IMR-90 (cell line): ENCODE measurements around the gene OBP2B. TPM values are rescaled to one million over a fixed set of nuclear protein-coding genes. Genes with fewer than 3 reads are reported as not detected.

Source experiments
- ATAC-seq: fragments of 200-7000 bp; cut with Tn5 transposase; 2 replicates; pipeline ENCODE4 v1.9.1; 2020; ENCODE audit warnings: low read depth, mild to moderate bottlenecking, moderate library complexity
- BruUV-seq: library from RNA; stranded (reverse); fragments of 400-500 nt; replicated peaks from 2 replicates; lab custom pipeline; 2021; lab: Mats Ljungman, UMichigan
- CTCF ChIA-PET: fragments of 300-600 bp; formaldehyde crosslinking; extraction: SDS; loops from one replicate; lab custom pipeline; 2021; ENCODE audit warnings: antibody characterized with exemption; lab: Yijun Ruan, JAX
- POLR2A ChIA-PET: fragments of 300-600 bp; sonication (Branson Sonifier 250); formaldehyde crosslinking; loops from one replicate; lab custom pipeline; 2022; ENCODE audit warnings: antibody characterized with exemption; ENCODE audit not compliant: unreplicated experiment; lab: Charles Lee
- DNase-seq: peaks from one replicate; pipeline ENCODE4 v3.0.0; 2013
- H2AFZ ChIP-seq: replicated peaks from 2 replicates; pipeline ENCODE3; 2013; ENCODE audit warnings: low read length, mild to moderate bottlenecking; ENCODE audit not compliant: poor library complexity
- H2AK5ac ChIP-seq: 2 replicates; pipeline ENCODE4 v1.6.1; 2013; ENCODE audit warnings: low read depth, low read length, inconsistent platforms
- H2AK9ac ChIP-seq: replicated peaks from 2 replicates; pipeline ENCODE3; 2013; ENCODE audit warnings: mild to moderate bottlenecking, low read depth, low read length, moderate library complexity; ENCODE audit not compliant: poor library complexity
- H2BK120ac ChIP-seq: 2 replicates; pipeline ENCODE4 v1.6.1; 2013; ENCODE audit warnings: low read depth, low read length, inconsistent platforms
- H2BK15ac ChIP-seq: 3 replicates; pipeline ENCODE4 v1.6.1; 2013; ENCODE audit warnings: low read depth, low read length, inconsistent platforms
- H2BK20ac ChIP-seq: 2 replicates; pipeline ENCODE4 v1.6.1; 2013; ENCODE audit warnings: low read depth, mild to moderate bottlenecking, inconsistent platforms, low read length, moderate library complexity
- H2BK5ac ChIP-seq: 2 replicates; pipeline ENCODE4 v1.6.1; 2013; ENCODE audit warnings: mild to moderate bottlenecking, low read depth, low read length, inconsistent platforms; ENCODE audit not compliant: poor library complexity, severe bottlenecking
- H3K14ac ChIP-seq: replicated peaks from 2 replicates; pipeline ENCODE4 v1.6.1; 2013; ENCODE audit warnings: low read depth, low read length, inconsistent platforms
- H3K18ac ChIP-seq: 2 replicates; pipeline ENCODE4 v1.6.1; 2013; ENCODE audit warnings: low read depth, low read length, control low read depth
- H3K23ac ChIP-seq: 2 replicates; pipeline ENCODE4 v1.6.1; 2013; ENCODE audit warnings: low read depth, low read length, inconsistent platforms
- H3K27ac ChIP-seq: 2 replicates; pipeline ENCODE4 v1.5.1; 2013; ENCODE audit warnings: mild to moderate bottlenecking, control low read depth, low read length; ENCODE audit not compliant: insufficient read depth
- H3K27me3 ChIP-seq: 2 replicates; pipeline ENCODE4 v1.6.1; 2013; ENCODE audit warnings: low read length; ENCODE audit not compliant: control insufficient read depth, insufficient read depth
- H3K36me3 ChIP-seq: 2 replicates; pipeline ENCODE4 v1.6.1; 2013; ENCODE audit warnings: low read length, mixed read lengths; ENCODE audit not compliant: control insufficient read depth, insufficient read depth
- H3K4ac ChIP-seq: 2 replicates; pipeline ENCODE4 v1.6.1; 2013; ENCODE audit warnings: low read depth, low read length, inconsistent platforms
- H3K4me1 ChIP-seq: 2 replicates; pipeline ENCODE4 v1.6.1; 2013; ENCODE audit warnings: low read length, mixed read lengths; ENCODE audit not compliant: control insufficient read depth, insufficient read depth
- H3K4me2 ChIP-seq: 2 replicates; pipeline ENCODE4 v1.6.1; 2013; ENCODE audit warnings: low read depth, mild to moderate bottlenecking, control low read depth, low read length, moderate library complexity
- H3K4me3 ChIP-seq: 2 replicates; pipeline ENCODE4 v1.5.1; 2013; ENCODE audit warnings: low read depth, mild to moderate bottlenecking, control low read depth, low read length, moderate library complexity; ENCODE audit not compliant: insufficient read depth
- H3K56ac ChIP-seq: 2 replicates; pipeline ENCODE4 v1.6.1; 2013; ENCODE audit warnings: low read length, inconsistent platforms; ENCODE audit not compliant: insufficient read depth; ENCODE audit errors: extremely low read depth
- H3K79me1 ChIP-seq, 2 experiments: 2 replicates each; pipeline ENCODE4 v1.6.1; 2013; ENCODE audit warnings: low read length in 2 of 2, inconsistent platforms in 1 of 2, low read depth in 1 of 2
- H3K9ac ChIP-seq: 2 replicates; pipeline ENCODE4 v1.6.1; 2013; ENCODE audit warnings: low read depth, low read length, control low read depth
- H3K9me1 ChIP-seq: 2 replicates; pipeline ENCODE4 v1.6.1; 2013; ENCODE audit warnings: low read length, inconsistent platforms; ENCODE audit not compliant: insufficient read depth
- H3K9me3 ChIP-seq: 2 replicates; pipeline ENCODE4 v1.6.1; 2013; ENCODE audit warnings: low read length; ENCODE audit not compliant: control insufficient read depth, insufficient read depth
- H4K20me1 ChIP-seq: 2 replicates; pipeline ENCODE4 v1.6.1; 2013; ENCODE audit warnings: low read length, inconsistent platforms; ENCODE audit not compliant: insufficient read depth
- H4K5ac ChIP-seq: 2 replicates; pipeline ENCODE4 v1.6.1; 2013; ENCODE audit warnings: mild to moderate bottlenecking, low read depth, low read length, control low read depth
- H4K8ac ChIP-seq, 2 experiments: 2 replicates each; pipeline ENCODE4 v1.6.1; 2013; ENCODE audit warnings: low read depth in 2 of 2, low read length in 2 of 2, control low read depth in 1 of 2, inconsistent platforms in 1 of 2
- H4K91ac ChIP-seq: 2 replicates; pipeline ENCODE4 v1.6.1; 2013; ENCODE audit warnings: low read depth, low read length, inconsistent platforms; ENCODE audit not compliant: insufficient read depth
- BHLHE40 ChIP-seq: fragments of 150-350 bp; IDR thresholded peaks from 2 replicates; pipeline ENCODE4 v1.6.1; 2016; ENCODE audit warnings: mild to moderate bottlenecking, low read depth, low read length
- CEBPB ChIP-seq: IDR thresholded peaks from 2 replicates; pipeline ENCODE4 v1.6.1; 2012; ENCODE audit warnings: low read depth, low read length, improper control_type of control experiment
- CHD1 ChIP-seq: IDR thresholded peaks from 2 replicates; pipeline ENCODE4 v1.6.1; 2012; ENCODE audit warnings: low read depth, low read length, improper control_type of control experiment
- MAZ ChIP-seq: IDR thresholded peaks from 2 replicates; pipeline ENCODE4 v1.6.1; 2012; ENCODE audit warnings: low read depth, mild to moderate bottlenecking, low read length, improper control_type of control experiment, moderate library complexity, borderline replicate concordance
- NFE2L2 ChIP-seq: fragments of 150-350 bp; IDR thresholded peaks from 2 replicates; pipeline ENCODE4 v1.6.1; 2016; ENCODE audit warnings: low read depth, mild to moderate bottlenecking, low read length
- POLR2A ChIP-seq: IDR thresholded peaks from 2 replicates; pipeline ENCODE4 v1.6.1; 2012; ENCODE audit warnings: mild to moderate bottlenecking, low read depth, low read length
- RAD21 ChIP-seq: IDR thresholded peaks from 2 replicates; pipeline ENCODE4 v1.6.1; 2012; ENCODE audit warnings: low read length, improper control_type of control experiment
- RFX5 ChIP-seq: IDR thresholded peaks from 2 replicates; pipeline ENCODE4 v1.8.0; 2012; ENCODE audit warnings: low read depth, mild to moderate bottlenecking, low read length, moderate library complexity
- USF2 ChIP-seq: fragments of 150-350 bp; IDR thresholded peaks from 2 replicates; pipeline ENCODE4 v1.6.1; 2017; ENCODE audit warnings: mild to moderate bottlenecking, antibody characterized with exemption, low read length, low read depth
- WGBS, 2 experiments: methylation state at CpG; one replicate each; pipeline versions ENCODE4 v1.1.5 to v1.1.7; 2013; ENCODE audit warnings: missing lambda C conversion rate in 2 of 2; ENCODE audit not compliant: insufficient read length in 1 of 2; ENCODE audit errors: extremely low coverage in 2 of 2; 5-methylcytosine and 5-hydroxymethylcytosine counted together
- dilution Hi-C: fragments of 300-500 bp; cut with HindIII; formaldehyde crosslinking; loops from one replicate; pipeline ENCODE4 v1.14.3; 2018; ENCODE audit warnings: low sequenced_read_pairs; ENCODE audit not compliant: unreplicated experiment
- in situ Hi-C: fragments of 300-500 bp; cut with MboI; formaldehyde crosslinking; loops from 3 replicates; pipeline ENCODE4 v1.14.3; 2019; ENCODE audit warnings: low sequenced_read_pairs, inconsistent platforms, mixed read lengths
- intact Hi-C: fragments of 100-400 bp; cut with micrococcal nuclease; formaldehyde crosslinking; loops from 2 replicates; pipeline ENCODE4 v1.10.0; 2022
- polyA plus RNA-seq, 3 experiments: library from polyadenylated mRNA; depleted of rRNA; stranded (reverse); fragments of >200 nt; gene quantifications; 2 replicates each; pipeline ENCODE4 v1.2.3, GENCODE V29; 2012; ENCODE audit warnings: low replicate concordance in 1 of 3
- total RNA-seq: library from RNA; depleted of rRNA; stranded (reverse); fragments of >200 nt; gene quantifications from 2 replicates; pipeline ENCODE4 v1.2.3, GENCODE V29; 2012
- TF ChIP-seq, protein P1 (sequence below): fragments of 150-350 bp; IDR thresholded peaks from 2 replicates; pipeline ENCODE4 v1.6.1; 2016; ENCODE audit warnings: low read depth, mild to moderate bottlenecking, low read length, moderate library complexity, borderline replicate concordance

The OBP2B gene
- total and polyA plus RNA-seq, 2 of the 4 experiments (the other 2 are of a cell fraction) = not detected

GRCh38 chr9:133248726-133249295 is 39.8 kb upstream of the OBP2B start:
- peaks cover 34% of the 10 kb centered on the region for H3K27me3 ChIP-seq
- in situ Hi-C loops = no loop called here
- no peak overlapping the region for H2BK15ac ChIP-seq

More at GRCh38 chr9:133248726-133249295, 39.8 kb upstream of the OBP2B start:
- H3K4me2 ChIP-seq = no peak overlapping the region
- H3K4ac ChIP-seq = no peak overlapping the region
- H2BK120ac ChIP-seq = no peak overlapping the region
- dilution Hi-C loops (no loop called here), intact Hi-C loops (no loop called here)
- no peak overlapping the region for H2BK5ac ChIP-seq
- DNase-seq (no peak), ATAC-seq (no peak)
- no peak overlapping the region for H4K5ac ChIP-seq
- no peak overlapping the region for H2AK5ac ChIP-seq
- ChIA-PET CTCF (no interaction called here), POLR2A (no interaction called here)
- H3K23ac ChIP-seq = no peak overlapping the region
- no peak overlapping the region for H3K27ac ChIP-seq
- H3K9me3 ChIP-seq = no peaks in the 10 kb centered on the region
- H3K79me1 ChIP-seq = no peaks in the 10 kb centered on the region
- H2AFZ ChIP-seq = no peak overlapping the region
- no peak overlapping the region for H3K18ac ChIP-seq
- H2BK20ac ChIP-seq = no peak overlapping the region
- no peaks in the 10 kb centered on the region for H4K20me1 ChIP-seq
- no peak overlapping the region for H3K4me3 ChIP-seq
- no peaks in the 10 kb centered on the region for H3K36me3 ChIP-seq
- WGBS, 2 experiments = 100% methylated on average over 2 of the region's 8 CpGs; no CpG with 5 or more reads in 1 of the 2 experiments
- no peaks in the 10 kb centered on the region for H3K9me1 ChIP-seq
- no peak overlapping the region for H2AK9ac ChIP-seq
- no peak overlapping the region for H3K56ac ChIP-seq
- H3K9ac ChIP-seq = no peak overlapping the region
- no peak overlapping the region for H4K8ac ChIP-seq
- TF ChIP-seq CHD1 = no peak
- TF ChIP-seq NFE2L2 = no peak
- no peak for TF ChIP-seq RFX5
- no peak for TF ChIP-seq USF2
- no peak for TF ChIP-seq BHLHE40
- no peak for TF ChIP-seq CEBPB
- TF ChIP-seq, protein P1, sequence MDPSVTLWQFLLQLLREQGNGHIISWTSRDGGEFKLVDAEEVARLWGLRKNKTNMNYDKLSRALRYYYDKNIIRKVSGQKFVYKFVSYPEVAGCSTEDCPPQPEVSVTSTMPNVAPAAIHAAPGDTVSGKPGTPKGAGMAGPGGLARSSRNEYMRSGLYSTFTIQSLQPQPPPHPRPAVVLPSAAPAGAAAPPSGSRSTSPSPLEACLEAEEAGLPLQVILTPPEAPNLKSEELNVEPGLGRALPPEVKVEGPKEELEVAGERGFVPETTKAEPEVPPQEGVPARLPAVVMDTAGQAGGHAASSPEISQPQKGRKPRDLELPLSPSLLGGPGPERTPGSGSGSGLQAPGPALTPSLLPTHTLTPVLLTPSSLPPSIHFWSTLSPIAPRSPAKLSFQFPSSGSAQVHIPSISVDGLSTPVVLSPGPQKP = no peak
- TF ChIP-seq MAZ = no peak
- TF ChIP-seq POLR2A = no peak
- no peak for TF ChIP-seq RAD21
- H3K14ac ChIP-seq = no peak overlapping the region
- no peak overlapping the region for H4K91ac ChIP-seq
- H3K4me1 ChIP-seq = no peaks in the 10 kb centered on the region
- no TSS peak for BruUV-seq
